Suprapubic skin (tissue), 4 donors: ENCODE results near the gene PTPRD. TPM values are rescaled to one million over a fixed set of nuclear protein-coding genes. Genes with fewer than 3 reads are reported as not detected.

Experiments used
- DNase-seq, 2 donors: peaks; one replicate each; pipeline ENCODE4 v3.0.0-alpha.2; 2019; ENCODE audit warnings: low spot score in 2 of 2
- H3K27ac ChIP-seq: fragments of 200-600 bp; sonication (generic); one replicate; pipeline ENCODE4 v1.5.1; 2019
- H3K27me3 ChIP-seq: fragments of 200-600 bp; sonication (generic); one replicate; pipeline ENCODE4 v1.5.1; 2019
- H3K36me3 ChIP-seq: fragments of 200-600 bp; sonication (generic); one replicate; pipeline ENCODE4 v1.5.1; 2019
- H3K4me1 ChIP-seq: fragments of 200-600 bp; sonication (generic); one replicate; pipeline ENCODE4 v1.5.1; 2019
- H3K4me3 ChIP-seq: fragments of 200-600 bp; sonication (generic); one replicate; pipeline ENCODE4 v1.5.1; 2019; ENCODE audit warnings: mild to moderate bottlenecking
- H3K9me3 ChIP-seq: fragments of 200-600 bp; sonication (generic); one replicate; pipeline ENCODE4 v1.5.1; 2019
- EP300 ChIP-seq: sonication (generic); formaldehyde crosslinking; IDR thresholded peaks from one replicate; pipeline ENCODE4 v1.6.1; 2017; ENCODE audit warnings: antibody characterized with exemption
- POLR2A ChIP-seq, 2 donors: fragments of 450-650 bp; IDR thresholded peaks; one replicate each; pipeline ENCODE4 v1.6.1; 2017; ENCODE audit warnings: antibody characterized with exemption in 2 of 2, mild to moderate bottlenecking in 2 of 2, moderate library complexity in 2 of 2
- POLR2AphosphoS5 ChIP-seq, 3 donors: sonication (generic); formaldehyde crosslinking; IDR thresholded peaks; one replicate each; pipeline ENCODE4 v1.6.1; 2017; ENCODE audit warnings: antibody characterized with exemption in 3 of 3
- WGBS: methylation state at CpG from one replicate; pipeline ENCODE4 v1.1.5; 2018; 5-methylcytosine and 5-hydroxymethylcytosine counted together
- total RNA-seq, 4 donors: library from RNA; depleted of rRNA; stranded (reverse); fragments of >200 nt; gene quantifications; one replicate each; pipeline ENCODE4 v1.1.0, GENCODE V29; 2016
- TF ChIP-seq, protein P1 (sequence below), 2 donors: fragments of 200-600 bp in 1 of 2; fragments of 450-650 bp in 1 of 2; sonication (generic) in 1 of 2; IDR thresholded peaks; one replicate each; pipeline ENCODE4 v1.5.1; 2016 to 2019; ENCODE audit warnings: antibody characterized with exemption in 2 of 2, mild to moderate bottlenecking in 1 of 2, moderate library complexity in 1 of 2

The PTPRD gene
- total RNA-seq, 4 donors from 2014 or later: 0.49 to 3.3 (median 2.5) TPM

DNA sequence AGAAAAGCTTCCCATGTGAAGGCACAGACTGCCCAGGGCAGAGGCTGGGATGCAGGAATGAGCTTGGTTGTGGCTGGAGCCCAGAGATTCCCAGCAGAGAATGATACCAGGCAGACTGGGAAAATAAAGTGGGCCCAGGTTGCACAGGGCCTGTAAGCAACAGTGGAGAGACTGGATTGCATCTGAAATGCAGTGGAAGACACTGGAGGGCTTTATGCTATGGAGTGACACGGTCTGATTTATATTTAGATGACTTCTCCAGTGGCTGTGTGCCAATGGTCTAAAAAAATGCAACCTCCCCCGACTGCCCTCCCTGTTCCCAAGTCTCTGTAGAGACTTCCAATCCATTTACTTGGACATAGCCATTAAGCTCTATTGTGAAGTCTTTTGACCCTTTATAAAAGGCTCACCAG lies 1862.2 kb downstream of the PTPRD start:
- no peak for DNase-seq
- Histone ChIP-seq H3K27me3 (no peaks in the 10 kb centered on the region), H3K4me1 (no peaks in the 10 kb centered on the region), H3K4me3 (no peak overlapping the region), H3K27ac (no peak overlapping the region), H3K36me3 (no peaks in the 10 kb centered on the region), H3K9me3 (no peaks in the 10 kb centered on the region)
- TF ChIP-seq POLR2AphosphoS5 (IDR thresholded peaks at IDR 0.05) (no peak), POLR2A (IDR thresholded peaks at IDR 0.05) (no peak), EP300 (no peak)
- TF ChIP-seq, protein P1, sequence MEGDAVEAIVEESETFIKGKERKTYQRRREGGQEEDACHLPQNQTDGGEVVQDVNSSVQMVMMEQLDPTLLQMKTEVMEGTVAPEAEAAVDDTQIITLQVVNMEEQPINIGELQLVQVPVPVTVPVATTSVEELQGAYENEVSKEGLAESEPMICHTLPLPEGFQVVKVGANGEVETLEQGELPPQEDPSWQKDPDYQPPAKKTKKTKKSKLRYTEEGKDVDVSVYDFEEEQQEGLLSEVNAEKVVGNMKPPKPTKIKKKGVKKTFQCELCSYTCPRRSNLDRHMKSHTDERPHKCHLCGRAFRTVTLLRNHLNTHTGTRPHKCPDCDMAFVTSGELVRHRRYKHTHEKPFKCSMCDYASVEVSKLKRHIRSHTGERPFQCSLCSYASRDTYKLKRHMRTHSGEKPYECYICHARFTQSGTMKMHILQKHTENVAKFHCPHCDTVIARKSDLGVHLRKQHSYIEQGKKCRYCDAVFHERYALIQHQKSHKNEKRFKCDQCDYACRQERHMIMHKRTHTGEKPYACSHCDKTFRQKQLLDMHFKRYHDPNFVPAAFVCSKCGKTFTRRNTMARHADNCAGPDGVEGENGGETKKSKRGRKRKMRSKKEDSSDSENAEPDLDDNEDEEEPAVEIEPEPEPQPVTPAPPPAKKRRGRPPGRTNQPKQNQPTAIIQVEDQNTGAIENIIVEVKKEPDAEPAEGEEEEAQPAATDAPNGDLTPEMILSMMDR (IDR thresholded peaks at IDR 0.05): no peak
- 53% methylated on average over 2 of the region's 2 CpGs for WGBS

DNA sequence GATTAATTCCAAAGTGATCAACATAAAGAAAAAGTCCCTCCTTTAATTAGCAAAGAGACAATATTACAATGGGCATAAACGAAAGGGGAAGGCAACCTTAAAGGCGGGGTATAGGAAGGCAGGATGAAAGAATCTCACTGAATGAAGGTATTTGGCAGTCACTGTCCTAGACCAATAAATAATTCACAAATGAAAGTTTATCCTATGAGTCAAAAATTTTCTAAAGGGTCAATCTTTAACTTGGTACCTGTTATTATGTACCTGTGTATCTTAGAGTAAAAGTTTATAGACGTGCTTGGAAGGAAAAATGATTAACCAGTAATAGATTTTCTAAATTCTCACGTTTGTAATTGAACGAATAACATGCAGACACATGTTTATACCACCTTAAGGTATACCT lies 1867.5 kb downstream of the PTPRD start:
- Histone ChIP-seq H3K9me3 (no peaks in the 10 kb centered on the region), H3K27me3 (no peaks in the 10 kb centered on the region), H3K27ac (no peak overlapping the region), H3K4me1 (no peaks in the 10 kb centered on the region), H3K4me3 (no peak overlapping the region), H3K36me3 (no peaks in the 10 kb centered on the region)
- DNase-seq: no peak
- 62% methylated on average over 5 of the region's 5 CpGs for WGBS
- TF ChIP-seq POLR2AphosphoS5 (IDR thresholded peaks at IDR 0.05) (no peak), EP300 (no peak), POLR2A (IDR thresholded peaks at IDR 0.05) (no peak)
- TF ChIP-seq, protein P1 (IDR thresholded peaks at IDR 0.05): no peak

DNA sequence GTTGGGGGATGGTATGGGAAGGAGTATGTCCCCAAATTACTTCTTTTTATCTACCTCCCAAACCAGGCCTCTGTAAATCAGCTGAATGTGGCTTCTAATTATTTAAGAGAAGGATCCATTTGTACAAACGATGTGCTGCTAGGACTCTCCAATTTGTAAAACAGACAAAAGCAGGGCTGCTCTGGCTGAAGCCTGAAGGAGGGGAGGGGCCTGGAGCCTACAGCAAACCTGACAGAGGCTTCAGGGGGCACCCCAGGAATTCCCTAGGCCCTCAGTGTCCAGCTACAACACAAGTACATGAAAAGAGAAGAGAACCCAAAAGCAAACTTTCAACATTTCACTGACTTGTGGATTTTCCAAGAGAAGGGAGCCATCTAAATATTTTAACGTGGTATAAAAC lies 1873.9 kb downstream of the PTPRD start:
- no peak for TF ChIP-seq POLR2AphosphoS5 (IDR thresholded peaks at IDR 0.05)
- no peak for TF ChIP-seq EP300
- H3K4me3 ChIP-seq: no peak overlapping the region
- H3K27me3 ChIP-seq: no peaks in the 10 kb centered on the region
- no peaks in the 10 kb centered on the region for H3K36me3 ChIP-seq
- no peaks in the 10 kb centered on the region for H3K9me3 ChIP-seq
- WGBS: 82% methylated on average over 2 of the region's 2 CpGs
- DNase-seq: no peak
- H3K4me1 ChIP-seq: peaks cover 3% of the 10 kb centered on the region
- no peak overlapping the region for H3K27ac ChIP-seq

DNA sequence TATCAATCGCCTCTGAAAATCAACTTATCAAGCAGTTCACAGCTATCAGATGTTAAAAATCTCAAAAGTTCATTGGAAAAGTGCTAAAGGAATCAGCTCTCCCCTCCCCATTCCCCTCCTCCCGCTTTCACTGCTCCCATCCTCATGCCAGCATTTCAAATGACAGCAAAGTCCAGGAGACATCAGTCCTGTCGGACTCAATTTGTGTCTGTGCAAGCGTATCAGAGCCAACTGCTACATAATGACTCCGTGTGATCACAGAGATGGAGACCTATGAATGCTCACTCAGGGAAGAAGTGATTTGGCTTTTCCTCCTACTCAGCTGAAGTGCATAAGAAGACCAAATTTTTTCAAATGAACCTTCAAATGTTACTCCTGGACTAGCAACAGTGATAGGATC lies 1876.0 kb downstream of the PTPRD start:
- no peaks in the 10 kb centered on the region for H3K36me3 ChIP-seq
- H3K4me1 ChIP-seq: peaks cover 11% of the 10 kb centered on the region
- no peak overlapping the region for H3K27ac ChIP-seq
- no peak for DNase-seq
- no peaks in the 10 kb centered on the region for H3K9me3 ChIP-seq
- 75% methylated on average over 5 of the region's 5 CpGs for WGBS
- H3K4me3 ChIP-seq: no peak overlapping the region
- TF ChIP-seq EP300 (no peak), POLR2AphosphoS5 (IDR thresholded peaks at IDR 0.05) (no peak), POLR2A (IDR thresholded peaks at IDR 0.05) (no peak)
- TF ChIP-seq, protein P1 (IDR thresholded peaks at IDR 0.05): no peak
- no peaks in the 10 kb centered on the region for H3K27me3 ChIP-seq

DNA sequence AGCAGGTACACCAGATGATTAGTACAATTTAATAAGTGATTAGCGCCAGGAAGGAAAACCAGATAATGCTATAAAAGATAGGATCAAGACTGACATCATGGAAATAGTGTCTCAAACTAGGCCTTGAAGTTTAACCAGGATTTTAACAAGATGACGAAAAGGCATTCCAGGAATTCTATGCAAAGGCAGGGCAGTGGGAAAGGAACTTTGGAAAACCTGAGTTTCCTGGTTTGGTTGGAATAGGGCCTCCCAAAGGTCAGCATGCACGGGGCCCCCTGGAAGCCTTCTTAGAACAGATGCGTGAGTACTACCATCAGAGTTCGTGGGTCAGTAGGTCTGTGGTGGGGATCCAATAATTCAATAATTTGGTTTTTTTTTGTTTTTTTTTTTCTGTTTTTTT lies 1878.0 kb downstream of the PTPRD start:
- no peak for DNase-seq
- Histone ChIP-seq H3K27ac (no peak overlapping the region), H3K36me3 (no peaks in the 10 kb centered on the region), H3K4me3 (no peak overlapping the region), H3K9me3 (no peaks in the 10 kb centered on the region), H3K27me3 (no peaks in the 10 kb centered on the region), H3K4me1 (peaks cover 11% of the 10 kb centered on the region)
- 76% methylated on average over 5 of the region's 5 CpGs for WGBS
- no peak for TF ChIP-seq EP300
- no peak for TF ChIP-seq POLR2AphosphoS5 (IDR thresholded peaks at IDR 0.05)
- TF ChIP-seq, protein P1 (IDR thresholded peaks at IDR 0.05): no peak
- no peak for TF ChIP-seq POLR2A (IDR thresholded peaks at IDR 0.05)
